DMS53 treated with DMSO at 0.1 percent for 48 hours (cell line): ENCODE results near the gene KIF26A.

Experiments
- DNase-seq: peaks from one replicate; lab custom pipeline; 2025; ENCODE audit not compliant: unreplicated experiment; lab: John Stamatoyannopoulos, UW

The KIF26A gene

DNA sequence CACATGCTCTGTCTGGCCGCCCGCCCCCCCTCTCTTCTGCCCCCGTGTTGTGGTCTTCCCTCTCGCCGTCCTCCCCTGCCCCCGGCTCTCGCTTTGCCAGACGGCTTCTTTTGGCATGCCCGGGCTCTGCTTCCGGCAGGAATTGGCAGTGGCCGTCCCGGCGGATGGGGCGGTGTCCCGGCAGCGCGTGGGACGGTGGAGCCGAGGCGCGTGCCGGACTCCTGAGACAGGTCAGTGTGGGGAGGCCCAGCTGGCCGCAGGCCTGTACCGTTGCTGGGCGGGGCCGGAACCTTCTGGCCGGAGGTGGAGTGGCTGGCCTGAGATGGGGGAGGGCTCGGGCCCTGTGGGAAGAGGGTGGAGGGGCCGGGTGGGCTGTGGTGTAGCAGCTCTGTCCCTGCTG is 17.1 kb downstream of the KIF26A start:
- no peak for DNase-seq

GRCh38 chr14:104156142-104156541 is 17.8 kb downstream of the KIF26A start:
- DNase-seq, result no peak

- DNase-seq, result no peak
These were observed 18.9 kb downstream of the KIF26A start for GRCh38 chr14:104157016-104157928.

DNA sequence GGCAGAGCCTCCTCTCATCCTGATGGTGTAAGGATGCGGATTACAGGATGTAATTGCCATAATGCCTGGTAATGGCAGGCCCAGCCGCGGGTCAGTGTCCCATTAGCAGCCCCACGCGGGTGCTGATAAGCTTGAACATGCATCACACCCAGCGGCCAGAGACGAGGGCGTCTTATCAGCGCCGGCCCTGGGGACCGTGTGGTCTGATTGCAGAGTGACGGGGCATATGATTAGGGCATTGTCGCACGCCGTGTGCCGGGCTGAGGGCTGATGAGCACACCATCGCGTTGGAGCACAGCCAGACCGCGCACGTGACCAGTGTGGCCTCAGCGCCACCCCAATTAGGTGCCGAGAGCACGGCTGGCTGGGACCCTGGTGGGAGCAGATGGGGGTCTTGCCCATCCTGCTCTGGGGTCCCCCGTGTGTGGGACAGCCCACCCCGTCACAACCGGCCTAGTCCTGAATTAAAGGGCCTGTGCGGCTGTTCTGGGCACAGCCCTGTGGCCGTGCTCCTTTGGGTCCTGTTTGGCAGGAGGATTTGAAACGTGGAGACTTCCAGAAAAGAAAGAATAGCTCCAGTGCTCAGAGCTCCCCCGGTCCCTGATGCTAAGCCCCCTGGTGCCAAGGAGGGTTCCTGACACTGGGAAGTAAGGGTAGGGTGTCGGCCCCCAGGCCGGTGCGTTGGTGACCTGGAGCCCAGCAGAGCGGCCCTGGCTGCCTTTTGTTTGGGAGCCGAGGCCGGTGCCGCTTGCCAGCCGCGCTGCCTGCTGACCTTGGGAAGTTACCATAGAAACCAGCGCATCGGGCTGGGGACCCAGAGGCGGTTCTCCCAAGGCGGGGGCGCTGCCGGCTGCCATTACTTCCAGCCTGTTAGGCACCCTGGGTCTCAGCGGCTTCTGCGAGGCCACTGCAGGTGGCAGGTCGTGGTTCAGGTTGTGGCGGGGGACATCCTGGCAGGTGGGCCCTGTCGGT is 20.7 kb downstream of the KIF26A start:
- DNase-seq, result no peak

GRCh38 chr14:104159990-104160389 is 21.6 kb downstream of the KIF26A start:
- DNase-seq, result no peak

- no peak for DNase-seq
These were observed 23.4 kb downstream of the KIF26A start for GRCh38 chr14:104161602-104162367.

GRCh38 chr14:104162495-104162894 is 24.1 kb downstream of the KIF26A start:
- no peak for DNase-seq

DNA sequence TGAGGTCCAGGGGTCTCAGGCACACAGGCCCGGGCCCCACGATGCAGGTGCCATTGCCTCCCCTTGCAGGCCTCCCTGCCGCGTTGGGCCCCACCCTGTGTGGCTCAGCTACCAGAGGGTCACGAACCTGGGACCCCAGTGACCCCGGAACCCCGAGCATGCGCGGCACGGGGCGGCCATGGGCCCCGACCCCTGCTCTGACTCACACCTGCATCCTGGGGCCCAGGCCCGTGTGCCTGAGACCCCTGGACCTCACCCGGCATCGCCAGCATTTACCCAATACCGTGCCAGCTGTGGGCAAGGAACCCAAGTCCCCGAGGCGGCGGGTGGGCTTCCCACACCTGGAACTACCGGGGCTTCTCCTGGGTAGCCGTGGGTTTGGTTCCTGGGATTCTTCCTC is 25.2 kb downstream of the KIF26A start:
- no peak for DNase-seq

GRCh38 chr14:104164041-104164440 is 25.7 kb downstream of the KIF26A start:
- DNase-seq, result no peak

DNA sequence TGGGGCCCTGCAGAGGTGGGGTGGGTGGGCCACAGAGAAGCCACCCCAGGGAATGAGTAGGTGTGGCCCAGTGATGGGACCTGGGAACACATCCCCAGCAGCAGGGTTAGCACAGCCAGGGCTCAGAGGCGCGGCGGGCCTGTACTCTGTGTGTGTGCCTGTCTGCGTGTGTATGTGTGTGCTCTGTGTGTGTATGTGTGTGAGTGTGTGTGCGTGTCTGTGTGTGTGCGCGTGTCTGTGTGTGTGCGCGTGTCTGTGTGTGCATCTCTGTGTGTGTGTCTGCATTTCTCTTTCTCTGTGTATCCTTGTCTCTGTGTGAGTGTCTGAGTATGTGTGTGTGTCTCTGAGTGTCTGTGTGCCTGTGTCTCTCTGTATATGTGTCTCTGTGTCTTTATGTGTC is 26.1 kb downstream of the KIF26A start:
- no peak for DNase-seq

DNA sequence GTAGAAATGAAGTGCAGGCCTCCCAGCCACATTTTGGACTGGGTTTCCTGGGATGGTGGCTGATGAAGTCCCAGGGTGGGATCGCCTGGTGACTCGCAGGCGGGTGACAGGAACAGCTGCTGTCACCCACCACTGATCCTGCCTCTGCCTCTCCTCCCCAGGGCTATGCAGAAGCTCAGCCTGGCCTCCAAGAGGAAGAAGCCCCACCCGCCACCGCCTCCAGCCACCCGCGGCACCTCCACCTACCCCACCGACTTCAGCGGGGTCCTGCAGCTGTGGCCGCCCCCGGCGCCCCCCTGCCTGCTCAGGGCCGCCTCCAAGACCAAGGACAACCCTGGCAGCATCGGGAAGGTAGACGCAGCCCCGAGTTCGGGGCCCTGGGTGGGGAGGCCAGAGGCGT is 28.3 kb downstream of the KIF26A start:
- DNase-seq, result no peak

DNA sequence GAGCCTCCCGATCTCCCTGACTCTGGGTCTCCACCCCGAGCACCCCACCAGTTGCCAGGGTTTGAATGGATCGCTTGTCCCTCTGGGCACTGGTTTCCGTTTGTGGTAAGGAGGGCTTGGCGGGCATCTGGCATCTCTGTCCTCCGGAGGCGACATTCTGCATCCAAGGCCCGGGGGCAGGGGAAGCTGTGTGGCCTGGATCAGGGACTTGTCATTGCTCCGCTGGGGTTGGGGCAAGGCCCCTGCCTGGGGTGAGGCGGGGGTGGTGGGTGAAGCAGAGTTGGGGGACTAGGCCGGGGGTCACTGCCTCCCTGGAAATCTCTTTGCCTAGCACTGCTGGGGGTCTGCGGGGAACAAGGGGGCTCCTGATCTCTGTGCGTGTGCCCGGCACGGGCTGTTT is 30.2 kb downstream of the KIF26A start:
- DNase-seq, result no peak

DNA sequence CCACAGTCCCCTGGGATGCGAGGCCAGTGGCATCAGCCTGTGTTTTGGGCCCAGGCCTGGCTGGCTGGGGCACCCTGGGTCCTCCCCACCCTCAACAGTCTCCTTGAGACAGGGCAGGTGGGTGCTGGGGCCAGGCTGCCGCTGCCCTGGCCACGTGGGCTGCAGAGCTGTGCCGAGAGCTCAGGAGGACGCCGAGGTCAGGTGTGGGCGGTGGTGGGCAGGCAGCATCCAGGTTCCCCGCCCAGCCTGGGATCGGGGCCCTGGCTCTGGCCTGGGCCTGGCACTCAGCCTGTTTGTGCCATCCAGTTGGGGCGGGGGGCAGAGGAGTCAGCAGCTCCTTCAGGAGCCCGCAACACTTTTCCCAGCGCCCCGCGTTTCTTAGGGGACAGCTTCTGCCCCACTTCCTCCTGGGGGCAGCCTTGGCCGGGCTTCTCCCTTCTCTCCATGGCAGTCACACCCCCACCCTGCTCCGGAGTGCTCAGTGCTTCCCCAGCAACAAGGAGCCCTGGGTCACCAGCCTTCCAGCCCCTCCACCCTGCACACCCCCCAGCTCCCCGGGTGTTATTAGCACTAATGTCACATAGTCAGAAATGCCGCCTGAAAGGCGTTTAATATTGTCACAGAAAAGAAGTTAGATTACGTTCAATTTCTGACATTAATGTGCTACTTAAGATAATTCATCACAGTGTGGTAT is 30.8 kb downstream of the KIF26A start:
- no peak for DNase-seq

DNA sequence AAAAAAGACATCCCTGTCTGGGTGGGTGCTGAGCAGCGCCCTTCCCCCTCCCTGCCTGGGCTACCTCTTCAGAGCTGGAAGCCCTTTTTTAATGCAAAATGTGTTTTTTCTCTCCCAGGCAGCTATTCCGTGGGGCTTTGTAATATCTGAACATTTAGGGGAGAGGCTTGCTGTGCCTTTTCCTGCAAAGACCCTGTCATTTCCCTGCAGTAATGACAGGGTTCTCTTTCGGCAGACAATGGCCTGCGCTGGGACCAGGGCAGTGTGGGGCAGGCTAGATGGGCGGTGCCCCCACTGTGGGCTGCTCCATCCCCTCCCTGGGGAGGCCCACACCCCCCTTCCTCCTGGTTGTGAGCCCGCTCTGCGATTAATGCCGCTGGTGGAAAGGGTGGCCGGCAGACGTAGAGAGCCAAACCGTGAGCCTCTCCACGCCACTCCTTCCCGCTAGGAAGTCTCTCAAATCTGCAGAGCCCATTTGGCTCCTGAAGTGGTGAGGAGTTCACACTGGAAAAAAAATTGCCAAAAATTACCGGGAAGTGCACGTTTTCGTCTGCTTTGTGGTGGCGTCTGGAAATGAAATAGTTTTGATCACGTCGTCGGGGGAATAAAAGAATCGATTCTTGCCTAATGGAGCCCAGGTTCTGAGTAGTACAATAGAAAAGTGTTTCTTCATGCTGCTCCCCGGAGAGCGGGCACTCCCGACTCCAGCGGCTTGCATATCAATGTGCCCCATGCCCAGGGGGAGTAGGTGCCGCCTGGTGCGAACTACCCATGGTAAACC is 31.5 kb downstream of the KIF26A start:
- no peak for DNase-seq

GRCh38 chr14:104171029-104171697 is 32.8 kb downstream of the KIF26A start:
- no peak for DNase-seq

GRCh38 chr14:104171895-104172294 is 33.5 kb downstream of the KIF26A start:
- DNase-seq, result no peak

- DNase-seq, result no peak
These were observed 34.0 kb downstream of the KIF26A start for GRCh38 chr14:104172349-104172748.

- DNase-seq, result no peak
These were observed 34.5 kb downstream of the KIF26A start for GRCh38 chr14:104172880-104173279.

DNA sequence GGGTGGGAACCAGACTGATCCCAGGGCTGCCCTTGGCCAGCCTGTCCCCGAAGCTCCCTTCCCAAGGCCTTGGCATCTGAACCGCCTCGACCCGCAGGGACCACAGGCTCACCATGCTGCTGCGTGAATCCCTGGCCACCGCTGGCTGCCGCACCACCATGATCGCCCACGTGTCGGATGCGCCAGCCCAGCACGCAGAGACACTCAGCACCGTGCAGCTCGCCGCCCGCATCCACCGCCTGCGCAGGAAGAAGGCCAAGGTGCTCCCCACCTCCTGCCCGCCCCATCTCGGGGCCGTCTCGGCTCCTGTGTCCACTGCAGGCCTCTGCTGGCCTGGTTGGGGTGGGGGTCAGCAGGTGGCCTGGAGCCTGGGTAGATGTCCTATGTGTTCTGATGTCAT is 35.7 kb downstream of the KIF26A start:
- DNase-seq, result no peak
